Stimulated activated CD4-positive, alpha-beta T cell treated with anti-CD3 and anti-CD28 coated beads, Interleukin-2, amount 100 ng/mL, for 48 hours (primary cell): Measurements from ENCODE around the gene PPL.
"Not testable (repeated sequence)": the region's sequence is repeated elsewhere in the genome, so short reads cannot be mapped to it uniquely, and the experiment has no call there.

Experiments used
- DNase-seq, 2 donors: peaks; one replicate each; pipeline ENCODE4 v3.0.0-alpha.2; 2020

The PPL gene, protein sequence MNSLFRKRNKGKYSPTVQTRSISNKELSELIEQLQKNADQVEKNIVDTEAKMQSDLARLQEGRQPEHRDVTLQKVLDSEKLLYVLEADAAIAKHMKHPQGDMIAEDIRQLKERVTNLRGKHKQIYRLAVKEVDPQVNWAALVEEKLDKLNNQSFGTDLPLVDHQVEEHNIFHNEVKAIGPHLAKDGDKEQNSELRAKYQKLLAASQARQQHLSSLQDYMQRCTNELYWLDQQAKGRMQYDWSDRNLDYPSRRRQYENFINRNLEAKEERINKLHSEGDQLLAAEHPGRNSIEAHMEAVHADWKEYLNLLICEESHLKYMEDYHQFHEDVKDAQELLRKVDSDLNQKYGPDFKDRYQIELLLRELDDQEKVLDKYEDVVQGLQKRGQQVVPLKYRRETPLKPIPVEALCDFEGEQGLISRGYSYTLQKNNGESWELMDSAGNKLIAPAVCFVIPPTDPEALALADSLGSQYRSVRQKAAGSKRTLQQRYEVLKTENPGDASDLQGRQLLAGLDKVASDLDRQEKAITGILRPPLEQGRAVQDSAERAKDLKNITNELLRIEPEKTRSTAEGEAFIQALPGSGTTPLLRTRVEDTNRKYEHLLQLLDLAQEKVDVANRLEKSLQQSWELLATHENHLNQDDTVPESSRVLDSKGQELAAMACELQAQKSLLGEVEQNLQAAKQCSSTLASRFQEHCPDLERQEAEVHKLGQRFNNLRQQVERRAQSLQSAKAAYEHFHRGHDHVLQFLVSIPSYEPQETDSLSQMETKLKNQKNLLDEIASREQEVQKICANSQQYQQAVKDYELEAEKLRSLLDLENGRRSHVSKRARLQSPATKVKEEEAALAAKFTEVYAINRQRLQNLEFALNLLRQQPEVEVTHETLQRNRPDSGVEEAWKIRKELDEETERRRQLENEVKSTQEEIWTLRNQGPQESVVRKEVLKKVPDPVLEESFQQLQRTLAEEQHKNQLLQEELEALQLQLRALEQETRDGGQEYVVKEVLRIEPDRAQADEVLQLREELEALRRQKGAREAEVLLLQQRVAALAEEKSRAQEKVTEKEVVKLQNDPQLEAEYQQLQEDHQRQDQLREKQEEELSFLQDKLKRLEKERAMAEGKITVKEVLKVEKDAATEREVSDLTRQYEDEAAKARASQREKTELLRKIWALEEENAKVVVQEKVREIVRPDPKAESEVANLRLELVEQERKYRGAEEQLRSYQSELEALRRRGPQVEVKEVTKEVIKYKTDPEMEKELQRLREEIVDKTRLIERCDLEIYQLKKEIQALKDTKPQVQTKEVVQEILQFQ (N-terminal part only)

GRCh38 chr16:4936991-4937781 lies at the start of gene PPL:
PPL (minus strand) TSS chr16:4937148; CDS start chr16:4937045, 103 bp downstream.
- DNase-seq: no peak

DNA sequence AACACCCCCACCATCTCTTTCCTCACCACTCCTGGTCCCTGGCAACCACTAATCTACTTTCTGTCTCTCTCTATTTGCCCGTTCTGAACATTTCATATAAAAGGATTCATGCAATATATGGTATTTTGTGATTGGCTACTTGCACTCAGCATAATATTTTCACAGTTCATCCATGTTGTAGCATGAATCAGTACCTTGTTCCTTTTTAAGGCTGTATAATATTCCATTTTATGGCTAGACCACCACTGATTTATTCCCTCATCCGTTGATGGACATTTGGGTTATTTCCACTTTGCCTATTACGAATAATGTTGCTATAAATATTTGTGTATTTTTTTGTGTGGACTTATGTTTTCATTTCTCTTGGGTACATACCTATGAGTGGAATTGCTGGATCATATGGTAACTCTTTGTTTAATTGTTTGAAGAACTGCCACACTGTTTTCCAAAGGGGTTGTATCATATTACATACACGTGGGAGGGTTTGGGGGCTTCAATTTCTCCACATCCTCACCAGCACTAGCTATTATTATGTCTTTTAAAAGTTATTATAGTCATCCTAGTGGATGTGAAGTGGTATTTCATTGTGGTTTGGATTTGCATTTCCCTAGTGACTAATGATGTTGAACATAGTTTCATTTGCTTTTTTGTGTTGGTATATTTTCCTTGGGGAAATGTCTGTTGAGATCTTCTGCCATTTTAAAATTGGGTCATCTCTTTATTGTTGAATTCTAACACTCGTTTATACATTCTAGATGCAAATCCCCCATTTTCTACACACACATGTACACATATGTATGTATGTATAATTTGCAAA lies 47.4 kb upstream of the PPL start:
- no peak for DNase-seq

GRCh38 chr16:4982056-4982867 lies 45.3 kb upstream of the PPL start:
- no peak for DNase-seq

- no peak for DNase-seq
Observed at GRCh38 chr16:4981473-4981872, 44.5 kb upstream of the PPL start.

DNA sequence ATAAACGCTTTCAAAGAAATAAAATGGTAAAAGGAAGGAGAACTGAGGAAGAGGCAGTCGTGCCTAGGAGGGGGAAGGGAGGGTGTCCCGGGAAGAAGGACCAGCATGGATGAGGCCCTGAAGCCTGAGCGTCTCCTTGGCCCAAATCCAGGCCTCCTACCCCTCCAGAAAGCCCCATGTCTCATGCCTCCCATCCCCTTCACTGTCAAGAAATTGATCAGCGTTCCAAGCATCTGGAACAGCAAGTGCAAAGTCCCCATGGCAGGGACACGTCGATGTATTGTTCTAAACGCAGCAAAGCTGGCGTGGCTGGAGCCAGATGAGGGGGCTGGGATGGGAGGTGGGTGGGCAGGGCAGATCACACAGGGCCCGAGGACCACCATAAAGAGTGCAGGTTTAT lies 43.7 kb upstream of the PPL start:
- no peak for DNase-seq

- DNase-seq: no peak
Observed at GRCh38 chr16:4979736-4980660, 43.0 kb upstream of the PPL start.

- no peak for DNase-seq
Observed at GRCh38 chr16:4979164-4979563, 42.2 kb upstream of the PPL start.

GRCh38 chr16:4976611-4977145 lies 39.7 kb upstream of the PPL start:
- DNase-seq: no peak

- DNase-seq: no peak
Observed at GRCh38 chr16:4976079-4976478, 39.1 kb upstream of the PPL start.

DNA sequence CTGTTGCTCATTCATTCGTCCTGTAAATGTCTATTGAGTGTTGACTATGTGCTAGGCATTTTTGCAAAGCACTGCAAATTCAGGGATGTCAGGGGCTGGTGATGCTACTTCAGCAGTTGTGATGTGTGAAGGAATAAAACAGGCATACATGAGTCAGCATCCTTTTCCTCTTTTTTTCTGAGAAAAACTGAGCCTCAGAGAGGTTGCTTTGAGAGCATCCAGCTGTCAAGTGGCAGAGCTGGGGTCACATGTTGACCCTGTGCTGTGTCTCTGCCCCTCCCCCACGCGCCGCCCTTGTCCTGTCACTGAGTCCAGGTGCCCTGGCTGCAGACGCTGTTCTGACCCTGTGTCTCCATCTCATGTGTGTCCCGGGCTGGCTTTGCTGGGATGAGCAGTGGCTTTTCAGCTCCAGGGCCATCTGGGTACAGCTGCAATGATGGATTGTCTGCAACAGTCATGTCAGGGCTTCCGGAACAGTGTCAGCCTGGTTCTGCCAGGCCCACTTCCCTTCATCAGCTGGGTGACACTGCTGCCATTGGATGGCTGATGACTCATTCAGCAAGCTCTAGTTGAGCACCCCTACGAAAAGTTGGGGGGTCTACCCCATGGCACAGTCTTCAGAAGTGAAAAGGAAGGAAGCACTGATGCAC lies 36.1 kb upstream of the PPL start:
- no peak for DNase-seq

DNA sequence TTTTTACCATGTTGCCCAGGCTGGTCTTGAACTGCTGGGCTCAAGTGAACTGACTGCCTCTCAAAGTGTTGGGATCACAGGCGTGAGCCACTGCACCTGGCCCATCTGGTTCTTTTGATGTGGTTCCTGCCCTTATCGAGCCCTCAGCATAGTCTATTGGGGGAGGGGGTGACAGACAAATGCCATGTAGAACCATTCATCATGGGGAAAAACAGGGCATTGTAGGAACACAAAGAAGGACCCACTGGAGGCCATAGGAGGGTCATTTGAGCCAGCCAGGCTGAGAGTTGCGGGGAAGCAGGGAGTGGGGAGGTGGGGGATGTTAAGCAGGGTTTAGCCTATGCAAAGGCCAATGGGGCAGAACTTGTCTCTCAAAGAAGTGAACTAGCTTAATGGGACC lies 33.1 kb upstream of the PPL start:
- no peak for DNase-seq

GRCh38 chr16:4968879-4969483 lies 32.0 kb upstream of the PPL start:
- no peak for DNase-seq

GRCh38 chr16:4968278-4968677 lies 31.3 kb upstream of the PPL start:
- not testable (repeated sequence) for DNase-seq

DNA sequence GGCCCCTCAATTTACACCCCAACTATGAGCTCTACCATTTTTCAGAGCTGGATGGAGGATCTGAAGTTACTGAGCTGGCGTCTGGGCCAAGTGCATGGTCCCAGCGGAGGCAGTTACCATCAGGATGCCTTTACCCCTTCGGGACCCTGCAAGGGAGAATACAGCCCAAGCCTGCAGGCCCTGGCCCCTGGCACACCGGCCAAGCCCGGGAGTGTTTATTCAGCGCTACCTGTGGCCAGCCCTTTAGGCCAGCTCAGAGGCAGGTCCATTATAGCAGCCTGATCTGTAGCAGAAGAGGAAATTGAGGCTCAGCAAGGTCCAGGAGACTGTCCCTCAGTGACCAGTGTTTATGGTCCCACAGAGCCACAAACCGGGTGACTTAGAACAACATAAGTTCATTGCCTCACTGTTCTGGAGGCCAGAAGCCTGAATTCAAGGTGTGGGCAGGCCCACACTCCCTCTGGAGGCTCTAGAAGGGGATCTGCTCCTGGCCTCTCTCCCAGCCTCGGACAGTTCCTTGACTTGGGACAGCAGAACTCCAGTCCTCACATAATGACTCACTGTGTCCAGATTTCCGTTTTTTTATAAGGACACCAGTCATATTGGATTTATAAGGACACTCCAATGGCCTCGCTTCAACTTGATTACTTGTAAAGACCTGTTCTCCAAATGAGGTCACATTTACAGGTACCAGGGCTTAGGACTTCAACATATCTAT lies 29.9 kb upstream of the PPL start:
- no peak for DNase-seq

DNA sequence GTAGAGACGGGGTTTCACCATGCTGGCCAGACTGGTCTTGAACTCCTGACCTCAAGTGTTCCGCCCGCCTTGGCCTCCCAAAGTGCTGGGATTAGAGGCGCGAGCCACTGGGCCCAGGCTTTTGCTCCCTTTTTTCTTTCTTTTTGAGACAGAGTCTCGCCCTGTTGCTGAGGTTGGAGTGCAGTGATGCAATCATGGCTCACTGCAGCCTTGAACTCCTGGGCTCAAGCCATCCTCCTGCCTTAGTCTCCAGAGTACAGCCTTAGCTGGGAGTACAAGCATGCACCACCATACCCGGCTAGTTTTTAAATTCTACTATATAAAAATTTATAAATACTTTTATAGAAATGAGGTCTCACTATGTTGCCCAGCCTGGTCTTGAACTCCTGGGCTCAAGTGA lies 26.6 kb upstream of the PPL start:
- not testable (repeated sequence) for DNase-seq

- DNase-seq: no peak
Observed at GRCh38 chr16:4962716-4963115, 25.8 kb upstream of the PPL start.

GRCh38 chr16:4960579-4960978 lies 23.6 kb upstream of the PPL start:
- no peak for DNase-seq
